Heart right ventricle (tissue), 16 donors: ENCODE results near the gene TRIM52. TPM values are rescaled to one million over a fixed set of nuclear protein-coding genes. Genes with fewer than 3 reads are reported as not detected.
"Not testable (repeated sequence)": the region's sequence is repeated elsewhere in the genome, so short reads cannot be mapped to it uniquely, and the experiment has no call there.

ENCODE experiments used
- ATAC-seq, 8 donors: fragments of 200-7000 bp; cut with Tn5 transposase; one replicate each; pipeline ENCODE4 v1.9.1; 2020; ENCODE audit warnings: mild to moderate bottlenecking in 8 of 8, moderate library complexity in 8 of 8, moderate number of reproducible peaks in 1 of 8
- DNase-seq, 2 donors: peaks; one replicate each; pipeline ENCODE4 v3.0.0-alpha.2; 2020
- H3K27ac ChIP-seq, 10 donors: fragments of 200-600 bp; sonication (generic) in 2 of 10; one replicate each; pipeline versions ENCODE4 v1.5.0 to v1.8.0; 2020 to 2022; ENCODE audit warnings: mild to moderate bottlenecking in 3 of 10
- H3K27me3 ChIP-seq, 7 donors: fragments of 200-600 bp; one replicate each; pipeline ENCODE4 v1.8.0; 2021 to 2022; ENCODE audit warnings: mild to moderate bottlenecking in 2 of 7
- H3K36me3 ChIP-seq, 9 donors: fragments of 200-600 bp; sonication (generic) in 1 of 9; one replicate each; pipeline versions ENCODE4 v1.5.0 to v1.8.0; 2020 to 2022; ENCODE audit warnings: mild to moderate bottlenecking in 2 of 9
- H3K4me1 ChIP-seq, 9 donors: fragments of 200-600 bp; sonication (generic) in 1 of 9; one replicate each; pipeline versions ENCODE4 v1.5.0 to v1.8.0; 2020 to 2022; ENCODE audit warnings: mild to moderate bottlenecking in 4 of 9
- H3K4me3 ChIP-seq, 10 donors: fragments of 200-600 bp; sonication (generic) in 2 of 10; one replicate each; pipeline versions ENCODE4 v1.5.0 to v1.8.0; 2020 to 2022; ENCODE audit warnings: mild to moderate bottlenecking in 7 of 10, moderate library complexity in 2 of 10
- H3K9me3 ChIP-seq, 11 donors: fragments of 200-600 bp in 10 of 11; sonication (generic) in 2 of 11; one replicate each; pipeline versions ENCODE4 v1.5.0 to v1.8.0; 2013 to 2022; ENCODE audit warnings: mild to moderate bottlenecking in 2 of 11, control low read depth in 1 of 11, moderate library complexity in 1 of 11
- CTCF ChIP-seq, 9 donors: fragments of 200-600 bp; sonication (generic) in 2 of 9; IDR thresholded peaks; one replicate each; pipeline versions ENCODE4 v1.5.0 to v1.8.0; 2021 to 2022; ENCODE audit warnings: antibody characterized with exemption in 9 of 9, mild to moderate bottlenecking in 5 of 9, moderate library complexity in 1 of 9
- WGBS, 2 donors: extraction: QIAGEN DNeasy Blood & Tissue Kit; methylation state at CpG; one replicate each; pipeline ENCODE4 v1.1.7; 2013; ENCODE audit warnings: inconsistent platforms in 1 of 2; 5-methylcytosine and 5-hydroxymethylcytosine counted together
- intact Hi-C, 10 donors: fragments of 100-400 bp; cut with DNase I; formaldehyde crosslinking; loops; one replicate each; pipeline versions ENCODE4 v1.11.1 to v1.14.2; 2022
- long read RNA-seq, 3 donors: library from polyadenylated mRNA; unstranded; transcript quantifications; one replicate each; pipeline ENCODE4 v2.0.0, GENCODE V29; 2020 to 2021
- polyA plus RNA-seq, 2 donors: library from polyadenylated mRNA; stranded (reverse); fragments of 200-250 nt; gene quantifications; one replicate each; pipeline ENCODE4 v1.2.3, GENCODE V29; 2013
- total RNA-seq, 10 donors: library from RNA; stranded (reverse); fragmentation: NEBNext Ultra II Directional in 3 of 10; extraction: Animal tissue kit (Norgen Biotek cat#: 25700) in 3 of 10; gene quantifications; one replicate each; pipeline versions ENCODE4 v1.2.1 to v1.2.4, GENCODE V29; 2021 to 2023
- donor health status: Arrhythmogenic right ventricular cardiomyopathy.
- donor health status: ischemic (EF 13 %, LVEDD 7.1; RV severe dilation, severe dysfunction).
- donor health status: healthy with polysubstance abuse.
- donor health status: DM: no; HTN: yes; CAD: no.
- donor health status: DM: no; HTN: no; CAD: no.
- donor health status: ischemic (EF 25% LVEDD 6.9; RV normal size, moderate dysfunction).
- donor health status: ischemic (EF 25% LVEDD 5.7; RV mildly dilated, moderate dysfunction).
- donor health status: healthy.
- donor health status: DM: yes; HTN: yes; CAD: no.
- donor health status: Ischemic cardiomyopathy.
- donor health status: ischemic (EF 35%, LVEDD 5.7; RV mildly dilated, moderate dysfunction).
- donor health status: nonischemic (EF 11% LVEDD 7.7; RV severe dilation, severe dysfunction).
- donor health status: DM: yes; HTN: yes; CAD: no.
- donor health status: PGD.
- donor health status: ischemic (EF 29% LVEDD 5.4; RV normal size, mild dysfunction).
- donor health status: nonischemic (EF 23%, LVEDD 6.1; RV moderate dilation, normal function).

The TRIM52 gene
- total RNA-seq (10 to 100 TPM in 1 of 10 donors, 1 to 10 TPM in 9; 5.5 to 15.8 (median 7.5) TPM), polyA plus RNA-seq (10 to 100 TPM in 1 of 2 donors, 1 to 10 TPM in 1; 4.1 to 27.1 TPM)
- long read RNA-seq, donor 1, full-length matches to known transcripts = 10 of 13 reads
- long read RNA-seq, donor 1, partial matches to known transcripts = 0 of 13 reads
- long read RNA-seq, donor 1, other reads (novel, unspliced or antisense) = 3 of 13 reads
- long read RNA-seq, donor 2, full-length matches to known transcripts = 13 of 13 reads
- long read RNA-seq, donor 2, partial matches to known transcripts = 0 of 13 reads
- long read RNA-seq, donor 2, other reads (novel, unspliced or antisense) = 0 of 13 reads
- long read RNA-seq, donor 3, full-length matches to known transcripts = 6 of 6 reads
- long read RNA-seq, donor 3, partial matches to known transcripts = 0 of 6 reads
- long read RNA-seq, donor 3, other reads (novel, unspliced or antisense) = 0 of 6 reads

- ATAC-seq (peak; percentile 90 to 97 (median 94)), DNase-seq (peak; percentile 93)
- peak within 1 kb of the TSS; percentile 73 to 99 (median 92) for H3K4me3 ChIP-seq
- no peaks in the 10 kb centered on the region for H3K27me3 ChIP-seq
- TF ChIP-seq CTCF (IDR thresholded peaks at IDR 0.05) = peak in 1 of 9 donors; percentile 13
- WGBS, 2 donors = 0 to 1% methylated on average over 43 of the region's 43 CpGs
- peaks cover 11 to 63% (median 50%) of the 10 kb centered on the region in 9 donors for H3K4me1 ChIP-seq
- no peaks in the 10 kb centered on the region for H3K9me3 ChIP-seq
- peak within 1 kb of the TSS; percentile 98 to 100 (median 100) for H3K27ac ChIP-seq
- peaks cover 0 to 46% (median 14%) of the 10 kb centered on the region in 9 donors for H3K36me3 ChIP-seq
- intact Hi-C loops = loop anchor here in 8 of 10 donors (1.0 to 10.0 kb wide), 6 partner anchors 38 to 79 kb away; partner anchors contain the start of gene TRIM41 (in 2 of the 8)
Measured at GRCh38 chr5:181260720-181261319, at the start of gene TRIM52. Gene TRIM52, minus strand, starts transcription at chr5:181261143. Its CDS starts 330 bp downstream, at chr5:181260813.

- H3K4me3 ChIP-seq, H3K9me3 ChIP-seq, ATAC-seq, H3K36me3 ChIP-seq, intact Hi-C loops, H3K27ac ChIP-seq, DNase-seq, H3K27me3 ChIP-seq, H3K4me1 ChIP-seq: not testable (repeated sequence)
- 84 to 87% methylated on average over 1 of the region's 1 CpG for WGBS, 2 donors
Measured at GRCh38 chr5:181287331-181287730, 26.4 kb upstream of the TRIM52 start.

DNA sequence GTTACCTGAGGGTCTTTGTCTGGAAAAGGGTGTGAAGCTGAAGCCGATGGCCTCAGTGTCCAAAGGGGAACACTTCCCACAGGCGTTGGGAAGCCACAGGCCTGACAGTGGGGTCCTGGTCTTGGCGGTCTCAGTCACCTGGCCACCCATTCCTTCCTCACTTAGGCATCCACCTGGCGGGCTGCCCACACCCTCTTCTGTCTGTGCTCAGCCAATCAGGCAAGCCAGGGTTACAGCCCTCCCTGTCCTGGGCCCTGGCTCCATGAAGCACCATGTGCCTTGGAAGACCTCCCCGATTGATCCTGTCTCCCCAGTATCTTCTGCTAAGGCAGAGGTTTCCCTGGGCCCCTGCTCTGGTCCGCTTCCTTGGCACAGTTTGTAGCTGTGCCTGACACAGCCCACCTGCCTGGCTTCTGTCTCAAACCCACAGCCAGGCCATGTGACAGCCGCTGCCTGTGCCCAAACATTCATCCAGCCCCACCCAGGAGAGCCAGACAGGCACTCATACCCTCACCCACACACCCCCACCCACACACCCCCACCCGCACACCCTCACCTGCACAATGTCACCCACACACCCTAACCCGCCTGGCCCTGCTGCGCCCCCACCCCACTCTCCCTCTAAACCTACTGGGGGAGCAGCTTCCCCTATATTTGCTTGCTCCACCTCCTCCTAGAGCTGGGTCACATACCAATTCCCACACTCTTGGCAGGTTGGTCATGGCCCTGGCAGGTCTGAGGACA is 25.2 kb upstream of the TRIM52 start:
- ATAC-seq, H3K27me3 ChIP-seq, H3K27ac ChIP-seq, H3K4me1 ChIP-seq, H3K9me3 ChIP-seq, intact Hi-C loops, H3K4me3 ChIP-seq, DNase-seq, H3K36me3 ChIP-seq: not testable (repeated sequence)
- WGBS, 2 donors = 92 to 95% methylated on average over 10 of the region's 10 CpGs

DNA sequence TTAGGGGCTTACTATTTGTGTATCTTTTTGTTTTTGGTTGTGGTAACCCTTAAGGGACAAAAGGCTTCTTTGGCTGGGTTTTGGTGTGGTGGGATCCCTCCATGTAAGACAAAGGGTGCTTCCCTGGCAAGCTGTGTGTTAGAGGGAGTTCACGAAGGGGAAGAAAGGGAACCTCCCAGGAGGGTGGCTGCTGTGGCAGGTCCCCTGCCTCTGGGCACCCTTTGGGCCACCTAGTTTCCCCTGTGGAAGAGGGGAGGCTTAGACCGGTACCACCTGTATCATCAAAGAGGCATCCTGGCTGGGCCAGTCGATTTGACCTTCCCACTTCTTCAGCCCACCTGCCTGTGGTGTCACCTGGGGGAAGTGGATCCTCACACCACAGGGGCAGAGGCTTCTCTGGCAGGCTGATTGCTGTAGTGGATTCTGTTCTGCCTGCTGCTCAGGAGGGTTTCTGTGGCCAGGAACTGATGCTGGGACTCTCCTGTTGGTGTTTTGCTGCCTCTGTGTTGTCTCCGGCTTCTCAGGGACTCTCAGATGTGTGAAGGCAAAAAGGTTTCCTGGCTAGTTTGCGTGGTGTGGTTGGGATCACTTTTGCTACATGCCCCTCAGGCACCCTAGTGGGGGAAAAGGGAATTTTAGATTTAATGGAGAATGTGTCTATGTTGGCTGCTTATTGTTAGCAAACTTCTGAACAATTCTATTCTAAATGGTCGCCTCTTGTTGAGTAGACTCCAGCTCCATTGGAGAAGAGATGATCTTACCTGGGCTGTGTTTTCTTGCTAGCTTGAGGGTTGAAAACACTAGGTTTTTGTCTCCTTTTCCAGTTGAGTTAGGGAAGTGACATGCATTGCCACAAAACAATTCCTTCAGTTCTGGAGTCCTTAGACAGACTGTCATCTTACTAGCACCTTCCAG is 23.2 kb upstream of the TRIM52 start:
- H3K4me1 ChIP-seq, DNase-seq, H3K4me3 ChIP-seq, H3K36me3 ChIP-seq, ATAC-seq, intact Hi-C loops, H3K9me3 ChIP-seq, H3K27me3 ChIP-seq, H3K27ac ChIP-seq: not testable (repeated sequence)
- TF ChIP-seq CTCF (IDR thresholded peaks at IDR 0.05) = peak in 5 of 9 donors; percentile 10 to 40 (median 23)
- 52 to 75% methylated on average over 5 to 6 of the region's 6 CpGs for WGBS, 2 donors
